HG02623 (cell line): ENCODE measurements around the gene EBF3.
A peak's percentile ranks its signal among the peaks of the same experiment; 100 is the strongest.

ENCODE experiments used
- ATAC-seq: cut with Tn5 transposase; IDR thresholded peaks from one replicate; pipeline ENCODE4 v1.9.1; 2021; ENCODE audit warnings: moderate library complexity; ENCODE audit not compliant: unreplicated experiment

EBF3 gene

GRCh38 chr10:129893104-129894089 is 70.7 kb downstream of the EBF3 start:
- no peak for ATAC-seq

- no peak for ATAC-seq
Observed at GRCh38 chr10:129892548-129893052, 71.5 kb downstream of the EBF3 start.

GRCh38 chr10:129891806-129892205 is 72.3 kb downstream of the EBF3 start:
- no peak for ATAC-seq

- no peak for ATAC-seq
Observed at GRCh38 chr10:129890170-129890569, 73.9 kb downstream of the EBF3 start.

- peak; percentile 55 for ATAC-seq
Observed at GRCh38 chr10:129888784-129889616, 75.1 kb downstream of the EBF3 start.

GRCh38 chr10:129887986-129888783 is 75.9 kb downstream of the EBF3 start:
- no peak for ATAC-seq

GRCh38 chr10:129887381-129887905 is 76.6 kb downstream of the EBF3 start:
- ATAC-seq, result no peak

- ATAC-seq, result no peak
Observed at GRCh38 chr10:129886263-129886662, 77.8 kb downstream of the EBF3 start.

GRCh38 chr10:129885526-129885925 is 78.5 kb downstream of the EBF3 start:
- no peak for ATAC-seq

- no peak for ATAC-seq
Observed at GRCh38 chr10:129884398-129885078, 79.5 kb downstream of the EBF3 start.

- ATAC-seq, result no peak
Observed at GRCh38 chr10:129883626-129884397, 80.3 kb downstream of the EBF3 start.

- ATAC-seq, result no peak
Observed at GRCh38 chr10:129883029-129883428, 81.0 kb downstream of the EBF3 start.

- ATAC-seq, result no peak
Observed at GRCh38 chr10:129882291-129883010, 81.6 kb downstream of the EBF3 start.

- no peak for ATAC-seq
Observed at GRCh38 chr10:129881641-129882040, 82.4 kb downstream of the EBF3 start.

- ATAC-seq, result no peak
Observed at GRCh38 chr10:129880191-129880870, 83.7 kb downstream of the EBF3 start.

- ATAC-seq, result no peak
Observed at GRCh38 chr10:129879655-129880054, 84.4 kb downstream of the EBF3 start.

- no peak for ATAC-seq
Observed at GRCh38 chr10:129878835-129879234, 85.2 kb downstream of the EBF3 start.
